Measurements from ENCODE around the gene CSRNP2.
A peak's percentile ranks its signal among the peaks of the same experiment; 100 is the strongest.

CSRNP2 gene

GRCh38 chr12:51033048-51033447, 50.3 kb downstream of the CSRNP2 start:
- no peak for DNase-seq
- no peaks in the 10 kb centered on the region for H3K27me3 ChIP-seq (replicated peaks)
- no peak overlapping the region for H3K27ac ChIP-seq
- no peak overlapping the region for H3K4me3 ChIP-seq (ENCODE audit: low read depth, low read length)
- in situ Hi-C loops (cut with HindIII; ENCODE audit: low pct_ligation_motif_present, low sequenced_read_pairs), result no loop called here
- TF ChIP-seq CTCF (IDR thresholded peaks at IDR 0.05; ENCODE audit: low read depth, low read length, missing control alignments), result no peak
- H3K36me3 ChIP-seq (replicated peaks), result no peaks in the 10 kb centered on the region

DNA sequence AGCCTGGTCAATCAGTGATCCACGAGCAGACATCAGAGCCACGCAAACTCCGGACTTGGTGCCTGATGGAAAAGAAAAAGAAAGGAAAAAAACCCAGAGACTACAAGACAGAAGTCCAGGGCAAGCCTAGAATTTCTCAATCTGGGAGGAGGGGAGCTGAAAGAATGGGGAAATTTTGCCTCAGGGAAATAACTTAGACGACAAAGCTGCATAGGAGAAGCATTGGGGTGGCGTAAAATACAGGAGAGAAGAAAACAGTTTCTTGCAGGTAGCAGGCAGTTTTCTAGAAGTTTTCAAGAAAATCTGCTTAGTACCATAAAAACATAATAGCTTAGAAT, 54.6 kb downstream of the CSRNP2 start:
- Histone ChIP-seq H3K4me3 (ENCODE audit: low read depth, low read length) (no peak overlapping the region), H3K27ac (no peak overlapping the region), H3K27me3 (replicated peaks) (no peaks in the 10 kb centered on the region), H3K36me3 (replicated peaks) (no peaks in the 10 kb centered on the region)
- no peak for TF ChIP-seq CTCF (IDR thresholded peaks at IDR 0.05; ENCODE audit: low read depth, low read length, missing control alignments)
- no peak for DNase-seq
- in situ Hi-C loops (cut with HindIII; ENCODE audit: low pct_ligation_motif_present, low sequenced_read_pairs), result no loop called here

- Histone ChIP-seq H3K27me3 (replicated peaks) (no peaks in the 10 kb centered on the region), H3K27ac (no peak overlapping the region), H3K36me3 (replicated peaks) (no peaks in the 10 kb centered on the region), H3K4me3 (ENCODE audit: low read depth, low read length) (no peak overlapping the region)
- DNase-seq, result peak; percentile 17
- peak; percentile 54 for TF ChIP-seq CTCF (IDR thresholded peaks at IDR 0.05; ENCODE audit: low read depth, low read length, missing control alignments)
- in situ Hi-C loops (cut with HindIII; ENCODE audit: low pct_ligation_motif_present, low sequenced_read_pairs), result no loop called here
Measured at GRCh38 chr12:51028126-51028812, 55.1 kb downstream of the CSRNP2 start.

- no peaks in the 10 kb centered on the region for H3K36me3 ChIP-seq (replicated peaks)
- no peak overlapping the region for H3K4me3 ChIP-seq (ENCODE audit: low read depth, low read length)
- no peak for DNase-seq
- TF ChIP-seq CTCF (IDR thresholded peaks at IDR 0.05; ENCODE audit: low read depth, low read length, missing control alignments), result no peak
- no peak overlapping the region for H3K27ac ChIP-seq
- in situ Hi-C loops (cut with HindIII; ENCODE audit: low pct_ligation_motif_present, low sequenced_read_pairs), result no loop called here
- no peaks in the 10 kb centered on the region for H3K27me3 ChIP-seq (replicated peaks)
Measured at GRCh38 chr12:51027342-51027835, 56.0 kb downstream of the CSRNP2 start.

GRCh38 chr12:51025836-51026638, 57.4 kb downstream of the CSRNP2 start, which contains the start of gene SLC11A2:
TSS of gene SLC11A2 (minus strand) at chr12:51026384. CDS start at chr12:51010728, 15,656 bp downstream.
- Histone ChIP-seq H3K36me3 (replicated peaks) (no peaks in the 10 kb centered on the region), H3K27me3 (replicated peaks) (no peaks in the 10 kb centered on the region), H3K4me3 (ENCODE audit: low read depth, low read length) (peak within 1 kb of the TSS; percentile 95), H3K27ac (peak within 1 kb of the TSS; percentile 88)
- DNase-seq, result peak; percentile 87
- no peak for TF ChIP-seq CTCF (IDR thresholded peaks at IDR 0.05; ENCODE audit: low read depth, low read length, missing control alignments)
- in situ Hi-C loops (cut with HindIII; ENCODE audit: low pct_ligation_motif_present, low sequenced_read_pairs), result no loop called here

Measured in brain microvascular endothelial cell (primary cell).